H1 (cell line): Measurements from ENCODE around the gene KLHL18. TPM values are rescaled to one million over a fixed set of nuclear protein-coding genes. Genes with fewer than 3 reads are reported as not detected.

ENCODE experiments used
- ASH2L ChIP-seq: fragments of 200-600, 300-600 bp; sonication (generic); IDR thresholded peaks from one replicate; pipeline ENCODE4 v1.7.1; 2017; ENCODE audit warnings: low read length
- BRCA1 ChIP-seq: IDR thresholded peaks from 2 replicates; pipeline ENCODE4 v1.6.1; 2012; ENCODE audit warnings: low read depth, low read length, improper control_type of control experiment
- FOSL1 ChIP-seq: IDR thresholded peaks from 2 replicates; pipeline ENCODE4 v1.6.1; 2011; ENCODE audit warnings: mild to moderate bottlenecking, low read depth, low read length, moderate library complexity; ENCODE audit not compliant: insufficient read depth
- JUN ChIP-seq: IDR thresholded peaks from 2 replicates; pipeline ENCODE4 v1.6.1; 2011; ENCODE audit warnings: low read depth, mild to moderate bottlenecking, improper control_type of control experiment, low read length
- KDM5A ChIP-seq: fragments of 200-600 bp; IDR thresholded peaks from 2 replicates; pipeline ENCODE4 v1.7.1; 2012; ENCODE audit warnings: mild to moderate bottlenecking, low read length, inconsistent platforms, mixed read lengths
- polyA plus RNA-seq, 7 experiments: library from polyadenylated mRNA; depleted of rRNA in 3 of 7; stranded (reverse) in 5 of 7; unstranded in 2 of 7; fragments of >200 nt in 5 of 7; fragments of 200-250 nt in 2 of 7; gene quantifications; 1 replicate in 5 of 7; 2 replicates in 1 of 7; 4 replicates in 1 of 7; pipeline versions ENCODE4 v1.2.1 to v1.2.3, GENCODE V29; 2011 to 2013; ENCODE audit warnings: missing spikeins in 2 of 7, mixed read lengths in 2 of 7
- total RNA-seq: library from RNA; stranded (reverse); fragmentation: NEBNext Ultra II Directional; extraction: Animal tissue kit (Norgen Biotek cat#: 25700); gene quantifications from 2 replicates; pipeline ENCODE4 v1.2.1, GENCODE V29; 2021
- TF ChIP-seq, protein P1 (sequence below): IDR thresholded peaks from 2 replicates; pipeline ENCODE4 v1.6.1; 2012; ENCODE audit warnings: inconsistent platforms
- TF ChIP-seq, protein P2 (sequence below): IDR thresholded peaks from 2 replicates; pipeline ENCODE4 v1.6.1; 2011; ENCODE audit warnings: low read depth, mild to moderate bottlenecking, low read length; ENCODE audit not compliant: insufficient read depth

KLHL18 gene
- total and polyA plus RNA-seq, 2 of the 8 experiments (the other 6 are each of a cell fraction or from before 2014, with no cell fraction given): 19.9 to 31.7 TPM

DNA sequence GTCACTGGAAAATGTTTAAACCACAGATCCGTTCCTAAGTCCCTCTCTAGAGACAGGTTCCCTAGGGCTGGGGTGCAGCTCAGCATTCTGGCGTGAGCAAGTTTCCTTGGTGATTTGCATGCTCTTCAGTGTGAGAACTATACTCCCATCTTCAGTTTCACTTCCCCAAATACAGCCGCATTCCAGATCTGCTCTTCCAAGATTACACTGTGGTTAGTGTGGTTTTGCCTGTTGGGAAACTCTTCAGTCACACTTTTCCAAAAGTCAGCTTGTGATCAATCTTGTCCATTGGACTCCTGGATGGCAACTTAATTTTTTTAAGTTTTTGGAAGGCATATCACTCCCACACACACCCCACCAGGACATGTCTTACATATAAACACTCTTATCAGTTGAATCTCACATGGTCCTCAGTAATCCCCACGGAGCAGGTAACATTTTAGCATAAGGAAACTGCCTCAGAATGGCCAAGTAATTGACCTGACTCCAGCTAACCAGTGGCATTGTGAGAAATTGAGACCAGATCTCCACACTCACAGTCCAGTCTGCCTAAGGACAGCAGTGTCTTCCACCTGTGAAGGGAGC is 64.6 kb downstream of the KLHL18 start (continued):
- TF ChIP-seq BRCA1 (no peak), FOSL1 (no peak), ASH2L (no peak), KDM5A (no peak), JUN (no peak)
- TF ChIP-seq, protein P1, sequence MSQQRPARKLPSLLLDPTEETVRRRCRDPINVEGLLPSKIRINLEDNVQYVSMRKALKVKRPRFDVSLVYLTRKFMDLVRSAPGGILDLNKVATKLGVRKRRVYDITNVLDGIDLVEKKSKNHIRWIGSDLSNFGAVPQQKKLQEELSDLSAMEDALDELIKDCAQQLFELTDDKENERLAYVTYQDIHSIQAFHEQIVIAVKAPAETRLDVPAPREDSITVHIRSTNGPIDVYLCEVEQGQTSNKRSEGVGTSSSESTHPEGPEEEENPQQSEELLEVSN: no peak
- TF ChIP-seq, protein P2, sequence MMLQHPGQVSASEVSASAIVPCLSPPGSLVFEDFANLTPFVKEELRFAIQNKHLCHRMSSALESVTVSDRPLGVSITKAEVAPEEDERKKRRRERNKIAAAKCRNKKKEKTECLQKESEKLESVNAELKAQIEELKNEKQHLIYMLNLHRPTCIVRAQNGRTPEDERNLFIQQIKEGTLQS: no peak
